K562 (cell line): Measurements from ENCODE around the gene GNAI3. TPM values are rescaled to one million over a fixed set of nuclear protein-coding genes. Genes with fewer than 3 reads are reported as not detected.

Experiments used
- CREM ChIP-seq: IDR thresholded peaks from 2 replicates; pipeline ENCODE4 v1.6.1; 2014; ENCODE audit warnings: antibody characterized with exemption, low read depth
- CTBP1 ChIP-seq: fragments of 450-650 bp; IDR thresholded peaks from 2 replicates; pipeline ENCODE4 v1.6.1; 2016; ENCODE audit warnings: borderline replicate concordance
- ILK ChIP-seq: fragments of 450-650 bp; IDR thresholded peaks from 2 replicates; pipeline ENCODE4 v1.6.1; 2016; ENCODE audit warnings: missing genetic modification characterization, low read depth, mild to moderate bottlenecking, missing compliant biosample characterization, moderate library complexity, borderline replicate concordance
- JUND ChIP-seq, 2 experiments: IDR thresholded peaks; 2 replicates in 1 of 2; 3 replicates in 1 of 2; pipeline ENCODE4 v1.6.1; 2011; ENCODE audit warnings: borderline replicate concordance in 2 of 2, low read depth in 2 of 2, low read length in 2 of 2, improper control_type of control experiment in 1 of 2, missing biosample characterization in 1 of 2, missing genetic modification characterization in 1 of 2, missing genetic modification reagents in 1 of 2
- NONO ChIP-seq, 2 experiments: fragments of 200-400 bp in 1 of 2; fragments of 450-650 bp in 1 of 2; formaldehyde crosslinking in 1 of 2; IDR thresholded peaks; 2 replicates each; pipeline ENCODE4 v1.6.1; 2017; ENCODE audit warnings: low read depth in 2 of 2, mild to moderate bottlenecking in 2 of 2, moderate library complexity in 2 of 2, low read length in 1 of 2
- POLR2G ChIP-seq: fragments of 200-400 bp; formaldehyde crosslinking; IDR thresholded peaks from 2 replicates; pipeline ENCODE4 v1.6.1; 2017; ENCODE audit warnings: low read depth, mild to moderate bottlenecking, antibody characterized with exemption, low read length, moderate library complexity
- RBM22 ChIP-seq: fragments of 200-400 bp; formaldehyde crosslinking; IDR thresholded peaks from 2 replicates; pipeline ENCODE4 v1.6.1; 2018; ENCODE audit warnings: low read length, low read depth; ENCODE audit not compliant: poor library complexity, severe bottlenecking
- RCOR1 ChIP-seq, 2 experiments: IDR thresholded peaks; 2 replicates each; pipeline ENCODE4 v1.6.1; 2012; ENCODE audit warnings: low read depth in 2 of 2, low read length in 2 of 2, borderline replicate concordance in 1 of 2, improper control_type of control experiment in 1 of 2
- TFAP4 ChIP-seq: sonication (generic); formaldehyde crosslinking; IDR thresholded peaks from 2 replicates; pipeline ENCODE4 v1.8.0; 2022; ENCODE audit warnings: missing genetic modification reagents, mild to moderate bottlenecking, moderate library complexity, borderline replicate concordance
- YY1 ChIP-seq, 3 experiments: IDR thresholded peaks; 2 replicates each; pipeline ENCODE4 v1.6.1; 2011; ENCODE audit warnings: low read length in 2 of 3, mild to moderate bottlenecking in 2 of 3, moderate library complexity in 2 of 3, borderline replicate concordance in 1 of 3, control low read depth in 1 of 3, low read depth in 1 of 3; ENCODE audit not compliant: insufficient read depth in 3 of 3, insufficient replicate concordance in 2 of 3, control insufficient read depth in 1 of 3, insufficient read length in 1 of 3; ENCODE audit errors: extremely low read depth in 1 of 3
- ZNF57 ChIP-seq: fragments of 450-650 bp; formaldehyde crosslinking; IDR thresholded peaks from 2 replicates; pipeline ENCODE4 v1.4.0; 2020; ENCODE audit warnings: mild to moderate bottlenecking, moderate library complexity
- polyA plus RNA-seq, 8 experiments: library from polyadenylated mRNA; depleted of rRNA in 4 of 8; stranded (reverse) in 5 of 8; unstranded in 3 of 8; fragments of >200 nt; fragmentation: Nextera tagmentation in 2 of 8; fragmentation: Illumina TruSeq in 1 of 8; extraction: Ambion mirVana in 2 of 8; extraction: Trizol in 1 of 8; gene quantifications; 2 replicates each; pipeline versions ENCODE4 v1.2.1 to v1.2.3, GENCODE V29; 2011 to 2014; ENCODE audit warnings: inconsistent platforms in 1 of 8, missing spikeins in 1 of 8
- total RNA-seq, 7 experiments: library from RNA; depleted of rRNA in 6 of 7; stranded (reverse); fragments of >200 nt in 6 of 7; fragmentation: Illumina TruSeq in 2 of 7; extraction: Trizol in 2 of 7; gene quantifications; 2 replicates each; pipeline versions ENCODE4 v1.2.1 to v1.2.3, GENCODE V29; 2011 to 2021; ENCODE audit warnings: low replicate concordance in 1 of 7
- TF ChIP-seq, protein P1 (sequence below), 2 experiments: fragments of 450-650 bp in 1 of 2; sonication (generic) in 1 of 2; formaldehyde crosslinking in 1 of 2; IDR thresholded peaks in 1 of 2; conservative IDR thresholded peaks in 1 of 2; 2 replicates each; pipeline versions ENCODE4 v1.6.1 to v1.8.1; 2016 to 2023; ENCODE audit warnings: mild to moderate bottlenecking in 2 of 2, moderate library complexity in 2 of 2, inconsistent platforms in 1 of 2, missing genetic modification reagents in 1 of 2
- TF ChIP-seq, protein P2 (sequence below): fragments of 450-650 bp; IDR thresholded peaks from 2 replicates; pipeline ENCODE4 v1.6.1; 2016
- TF ChIP-seq, protein P3 (sequence below), 2 experiments: fragments of 450-650 bp; conservative IDR thresholded peaks; 2 replicates each; pipeline ENCODE4 v1.6.1; 2017; ENCODE audit warnings: mild to moderate bottlenecking in 2 of 2, moderate library complexity in 2 of 2

Gene GNAI3
- total and polyA plus RNA-seq, 9 of the 15 experiments (the other 6 are each of a cell fraction or from before 2014, with no cell fraction given), result 6.3 to 13.2 (median 8.9) TPM

- TF ChIP-seq, protein P1, sequence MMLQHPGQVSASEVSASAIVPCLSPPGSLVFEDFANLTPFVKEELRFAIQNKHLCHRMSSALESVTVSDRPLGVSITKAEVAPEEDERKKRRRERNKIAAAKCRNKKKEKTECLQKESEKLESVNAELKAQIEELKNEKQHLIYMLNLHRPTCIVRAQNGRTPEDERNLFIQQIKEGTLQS (IDR thresholded peaks at IDR 0.05), result 0 out of 2 replicates have a peak, but pooled peaks have one; percentile 18
- TF ChIP-seq, protein P1 (CRISPR knock-in tag; conservative IDR thresholded peaks at IDR 0.05), result no peak
- TF ChIP-seq RBM22 (no peak), RCOR1 (IDR thresholded peaks at IDR 0.05; ENCODE audit: borderline replicate concordance in 1 of 2, low read depth in 2 of 2, low read length in 2 of 2) (peak; percentile 24 to 92; a peak in 3 of 4 replicates), CTBP1 (peak; percentile 82), YY1 (IDR thresholded peaks at IDR 0.05; ENCODE audit: borderline replicate concordance in 1 of 3, control insufficient read depth in 1 of 3, extremely low read depth in 1 of 3, insufficient read depth in 3 of 3, insufficient read length in 1 of 3, insufficient replicate concordance in 2 of 3, low read depth in 1 of 3, low read length in 2 of 3) (peak in 2 of 3 experiments; percentile 17 to 62), NONO (IDR thresholded peaks at IDR 0.05; ENCODE audit: low read depth in 2 of 2, low read length in 1 of 2) (no peak), ILK (no peak), CREM (peak; percentile 44), ZNF57 (CRISPR knock-in tag) (0 out of 2 replicates have a peak, but pooled peaks have one; percentile 17), POLR2G (peak; percentile 67), JUND (IDR thresholded peaks at IDR 0.05; ENCODE audit: borderline replicate concordance, low read depth, low read length) (peak; percentile 49; the same call in 1 of the 2 replicates), JUND (tag; IDR thresholded peaks at IDR 0.05; ENCODE audit: borderline replicate concordance, low read depth, low read length) (no peak; the same call in 2 of the 3 replicates), TFAP4 (CRISPR knock-in tag) (peak; percentile 45; the same call in 1 of the 2 replicates)
- TF ChIP-seq, protein P2, sequence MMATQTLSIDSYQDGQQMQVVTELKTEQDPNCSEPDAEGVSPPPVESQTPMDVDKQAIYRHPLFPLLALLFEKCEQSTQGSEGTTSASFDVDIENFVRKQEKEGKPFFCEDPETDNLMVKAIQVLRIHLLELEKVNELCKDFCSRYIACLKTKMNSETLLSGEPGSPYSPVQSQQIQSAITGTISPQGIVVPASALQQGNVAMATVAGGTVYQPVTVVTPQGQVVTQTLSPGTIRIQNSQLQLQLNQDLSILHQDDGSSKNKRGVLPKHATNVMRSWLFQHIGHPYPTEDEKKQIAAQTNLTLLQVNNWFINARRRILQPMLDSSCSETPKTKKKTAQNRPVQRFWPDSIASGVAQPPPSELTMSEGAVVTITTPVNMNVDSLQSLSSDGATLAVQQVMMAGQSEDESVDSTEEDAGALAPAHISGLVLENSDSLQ, result peak; percentile 82
- TF ChIP-seq, protein P3, sequence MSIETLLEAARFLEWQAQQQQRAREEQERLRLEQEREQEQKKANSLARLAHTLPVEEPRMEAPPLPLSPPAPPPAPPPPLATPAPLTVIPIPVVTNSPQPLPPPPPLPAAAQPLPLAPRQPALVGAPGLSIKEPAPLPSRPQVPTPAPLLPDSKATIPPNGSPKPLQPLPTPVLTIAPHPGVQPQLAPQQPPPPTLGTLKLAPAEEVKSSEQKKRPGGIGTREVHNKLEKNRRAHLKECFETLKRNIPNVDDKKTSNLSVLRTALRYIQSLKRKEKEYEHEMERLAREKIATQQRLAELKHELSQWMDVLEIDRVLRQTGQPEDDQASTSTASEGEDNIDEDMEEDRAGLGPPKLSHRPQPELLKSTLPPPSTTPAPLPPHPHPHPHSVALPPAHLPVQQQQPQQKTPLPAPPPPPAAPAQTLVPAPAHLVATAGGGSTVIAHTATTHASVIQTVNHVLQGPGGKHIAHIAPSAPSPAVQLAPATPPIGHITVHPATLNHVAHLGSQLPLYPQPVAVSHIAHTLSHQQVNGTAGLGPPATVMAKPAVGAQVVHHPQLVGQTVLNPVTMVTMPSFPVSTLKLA (conservative IDR thresholded peaks at IDR 0.05), result peak in 1 of 2 experiments; percentile 36; a peak in 1 of 4 replicates
Observed at GRCh38 chr1:109620841-109621286, 72.4 kb downstream of the GNAI3 start (continued).
